OCI-LY1 (cell line): ENCODE results near the gene APPL1.

Experiments used
- H2AFZ ChIP-seq: fragments of 200-600 bp; sonication (generic), shearing (Covaris generic); 2 replicates; pipeline ENCODE4 v1.6.0; 2014; ENCODE audit warnings: antibody characterized with exemption, mild to moderate bottlenecking, low read length
- H3F3A ChIP-seq: fragments of 200-600 bp; sonication (generic), shearing (Covaris generic); 2 replicates; pipeline ENCODE4 v1.6.0; 2014; ENCODE audit warnings: mild to moderate bottlenecking, antibody characterized with exemption, low read length, moderate library complexity; ENCODE audit not compliant: insufficient read depth
- H3K27ac ChIP-seq: fragments of 200-600 bp; sonication (generic); 2 replicates; pipeline ENCODE4 v1.5.1; 2014; ENCODE audit warnings: low read length, mixed run types, mild to moderate bottlenecking, low read depth; ENCODE audit not compliant: poor library complexity, severe bottlenecking
- H3K27me3 ChIP-seq: fragments of 200-600 bp; sonication (generic); 2 replicates; pipeline ENCODE4 v1.6.0; 2014; ENCODE audit warnings: antibody characterized with exemption, mild to moderate bottlenecking, low read length, moderate library complexity; ENCODE audit not compliant: insufficient read depth
- H3K36me3 ChIP-seq: fragments of 200-600 bp; sonication (generic); 2 replicates; pipeline ENCODE4 v1.6.1; 2014; ENCODE audit warnings: mild to moderate bottlenecking, antibody characterized with exemption, low read length, moderate library complexity, mixed read lengths; ENCODE audit not compliant: insufficient read depth
- H3K4me1 ChIP-seq: fragments of 200-600 bp; sonication (generic); 2 replicates; pipeline ENCODE4 v1.5.1; 2014; ENCODE audit warnings: mild to moderate bottlenecking, low read length, moderate library complexity; ENCODE audit not compliant: insufficient read depth, severe bottlenecking
- H3K4me2 ChIP-seq: fragments of 200-600 bp; sonication (generic), shearing (Covaris generic); 2 replicates; pipeline ENCODE4 v1.6.1; 2014; ENCODE audit warnings: low read length
- H3K4me3 ChIP-seq: fragments of 200-600 bp; sonication (generic); 2 replicates; pipeline ENCODE4 v1.5.1; 2014; ENCODE audit warnings: low read length, low read depth, mild to moderate bottlenecking, mixed read lengths; ENCODE audit not compliant: poor library complexity, severe bottlenecking
- H3K79me2 ChIP-seq: fragments of 200-600 bp; shearing (Covaris generic); 2 replicates; pipeline ENCODE4 v1.6.1; 2016; ENCODE audit warnings: mixed run types, low read length, mixed read lengths; ENCODE audit not compliant: insufficient read depth
- H3K9ac ChIP-seq: fragments of 200-600 bp; sonication (generic), shearing (Covaris generic); 2 replicates; pipeline ENCODE4 v1.6.1; 2014; ENCODE audit warnings: mild to moderate bottlenecking, low read length, mixed read lengths
- H3K9me2 ChIP-seq: fragments of 200-600 bp; sonication (generic), shearing (Covaris generic); 2 replicates; pipeline ENCODE4 v1.6.1; 2014; ENCODE audit warnings: low read depth, mild to moderate bottlenecking, low read length, mixed read lengths
- H3K9me3 ChIP-seq: fragments of 200-600 bp; shearing (Covaris generic); 2 replicates; pipeline ENCODE4 v1.6.1; 2014; ENCODE audit warnings: low read length, mixed read lengths
- H4K20me1 ChIP-seq: fragments of 200-600 bp; sonication (generic), shearing (Covaris generic); 2 replicates; pipeline ENCODE4 v1.6.0; 2016; ENCODE audit warnings: mild to moderate bottlenecking, low read length; ENCODE audit not compliant: insufficient read depth
- CTCF ChIP-seq: fragments of 200-600 bp; sonication (generic), shearing (Covaris generic); IDR thresholded peaks from 2 replicates; pipeline ENCODE4 v1.5.1; 2017; ENCODE audit warnings: mild to moderate bottlenecking, antibody characterized with exemption, low read length, moderate library complexity, mixed read lengths
- EZH2 ChIP-seq: fragments of 200-600 bp; sonication (generic), shearing (Covaris generic); IDR thresholded peaks from 2 replicates; pipeline ENCODE4 v1.8.0; 2017; ENCODE audit warnings: borderline replicate concordance, mixed run types, mild to moderate bottlenecking, antibody characterized with exemption, low read length, moderate library complexity, mixed read lengths

Gene APPL1

DNA sequence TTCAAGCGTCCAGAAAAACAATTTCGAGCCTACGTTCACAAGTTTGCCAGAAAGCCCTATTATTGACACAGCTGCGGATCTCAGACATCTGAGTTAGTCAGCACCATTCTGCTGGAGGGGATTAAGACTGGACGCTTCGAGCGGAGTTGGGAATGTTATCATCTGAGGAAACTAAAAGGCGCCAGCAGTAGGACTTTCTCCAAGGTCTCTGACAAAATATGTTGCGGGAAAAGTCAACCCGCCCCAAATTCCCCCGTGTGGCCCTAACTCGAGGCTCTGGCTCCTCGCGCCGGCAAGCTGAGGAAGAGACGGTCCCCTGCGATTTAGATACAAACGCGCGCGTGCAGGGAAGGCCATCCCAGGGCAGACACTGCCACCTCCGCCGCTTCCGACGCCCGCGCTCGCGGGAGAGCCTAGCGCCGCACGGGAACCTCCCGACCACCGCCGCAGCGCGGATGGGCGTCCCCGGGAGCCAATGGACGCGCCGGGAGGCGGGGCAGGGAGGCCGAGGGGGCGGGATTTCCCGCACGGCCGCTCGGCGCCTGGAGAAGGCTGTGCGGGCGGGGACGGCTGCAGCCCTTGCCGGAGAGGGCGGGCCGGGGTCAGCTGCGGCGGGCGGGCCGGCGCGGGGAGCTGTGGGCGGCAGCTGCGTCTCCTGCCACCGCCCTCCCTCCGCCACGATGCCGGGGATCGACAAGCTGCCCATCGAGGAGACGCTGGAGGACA is at the start of gene APPL1:
Gene APPL1 (plus strand): TSS at position 526 of the 726 bp plus-strand sequence. CDS start 155 bp downstream, at position 681.
- H3K36me3 ChIP-seq = no peaks in the 10 kb centered on the region
- H3F3A ChIP-seq = no peaks in the 10 kb centered on the region
- peaks cover 28% of the 10 kb centered on the region for H3K4me1 ChIP-seq
- H4K20me1 ChIP-seq = no peaks in the 10 kb centered on the region
- H3K9me3 ChIP-seq = no peaks in the 10 kb centered on the region
- H3K9ac ChIP-seq = peak within 1 kb of the TSS; percentile 92
- peak within 1 kb of the TSS; percentile 54 for H3K27ac ChIP-seq
- peaks cover 26% of the 10 kb centered on the region for H3K79me2 ChIP-seq
- H3K27me3 ChIP-seq = no peaks in the 10 kb centered on the region
- H3K9me2 ChIP-seq = no peaks in the 10 kb centered on the region
- H2AFZ ChIP-seq = peak within 1 kb of the TSS; percentile 64; the same call in 1 of the 2 replicates
- H3K4me3 ChIP-seq = peak within 1 kb of the TSS; percentile 91
- no peak for TF ChIP-seq EZH2
- no peak for TF ChIP-seq CTCF
- peak within 1 kb of the TSS; percentile 92 for H3K4me2 ChIP-seq

DNA sequence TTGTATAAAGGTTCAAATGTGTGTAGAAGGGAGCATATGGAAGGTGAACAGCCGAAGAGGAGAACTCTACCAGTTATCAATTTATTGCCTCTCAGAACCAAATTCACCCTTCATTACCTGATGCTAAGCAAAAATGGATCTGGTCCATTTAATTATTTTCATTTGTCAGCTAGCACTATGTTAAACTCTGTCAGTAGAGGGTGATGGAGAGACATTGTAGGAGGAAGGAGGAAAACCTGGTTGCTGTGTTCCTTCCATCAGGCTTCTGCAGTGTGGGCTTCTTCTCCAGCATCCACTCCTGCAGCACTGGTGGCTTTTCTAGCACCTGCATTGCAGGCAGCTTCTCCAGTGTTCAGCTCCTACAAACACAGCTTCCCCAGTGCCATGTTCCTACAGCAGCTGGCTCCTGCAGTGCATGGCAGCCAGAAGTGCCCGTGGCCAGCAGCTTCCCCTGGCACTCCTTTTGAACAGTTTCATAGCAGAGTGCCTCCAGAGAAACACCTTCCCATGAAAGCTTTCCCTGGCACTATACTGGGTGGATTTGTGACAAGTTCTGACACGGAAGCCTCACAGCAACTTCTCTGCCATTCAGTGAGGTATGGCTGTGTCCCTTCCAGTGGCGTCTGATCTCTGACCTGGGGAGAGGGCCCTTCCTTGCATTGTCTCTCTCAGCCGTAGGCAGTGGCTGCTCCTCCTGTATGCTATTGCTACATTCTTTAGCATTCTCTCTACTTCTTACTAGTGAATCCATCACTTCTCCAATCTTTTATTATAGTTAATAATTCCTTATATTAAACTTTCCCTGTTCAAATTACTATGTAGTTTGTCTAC is 47.7 kb upstream of the APPL1 start:
- H3K4me2 ChIP-seq = no peak overlapping the region

DNA sequence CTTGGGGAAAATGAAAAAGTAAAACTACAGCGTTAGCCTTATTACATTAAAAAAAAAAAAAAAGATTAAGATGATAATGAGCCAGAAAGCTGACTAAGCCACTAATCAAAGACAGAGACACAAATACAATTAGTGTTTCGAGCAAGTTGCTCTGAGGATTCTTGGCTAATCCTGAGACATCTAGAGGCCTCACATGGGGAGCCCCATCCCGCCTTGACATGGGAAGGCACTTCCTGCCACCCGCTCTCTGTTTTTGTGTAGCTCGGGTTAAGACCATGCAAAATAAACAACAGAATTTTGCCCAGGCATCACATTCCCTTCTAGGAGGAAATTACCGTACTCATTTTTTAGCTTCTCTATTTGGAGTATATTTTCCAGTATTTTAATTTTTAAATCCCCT is 43.0 kb upstream of the APPL1 start:
- H3K9me3 ChIP-seq = no peaks in the 10 kb centered on the region
- H4K20me1 ChIP-seq = no peaks in the 10 kb centered on the region
- TF ChIP-seq CTCF (no peak), EZH2 (no peak)
- H3K4me1 ChIP-seq = no peaks in the 10 kb centered on the region
- H2AFZ ChIP-seq = no peak overlapping the region
- H3K9ac ChIP-seq = no peak overlapping the region
- H3K4me2 ChIP-seq = no peak overlapping the region
- no peaks in the 10 kb centered on the region for H3K9me2 ChIP-seq
- no peak overlapping the region for H3K27ac ChIP-seq
- H3K27me3 ChIP-seq = peaks cover 13% of the 10 kb centered on the region; the same call in 1 of the 2 replicates
- no peaks in the 10 kb centered on the region for H3K36me3 ChIP-seq
- no peaks in the 10 kb centered on the region for H3K79me2 ChIP-seq
- no peaks in the 10 kb centered on the region for H3F3A ChIP-seq
- no peak overlapping the region for H3K4me3 ChIP-seq

More for the DNA sequence above, 47.7 kb upstream of the APPL1 start:
- no peak overlapping the region for H3K9ac ChIP-seq
- no peaks in the 10 kb centered on the region for H3K36me3 ChIP-seq
- no peak overlapping the region for H3K27ac ChIP-seq
- H4K20me1 ChIP-seq = no peaks in the 10 kb centered on the region
- no peak overlapping the region for H2AFZ ChIP-seq
- no peaks in the 10 kb centered on the region for H3K9me3 ChIP-seq
- peaks cover 13% of the 10 kb centered on the region; the same call in 1 of the 2 replicates for H3K27me3 ChIP-seq
- H3K4me1 ChIP-seq = no peaks in the 10 kb centered on the region
- H3K4me3 ChIP-seq = no peak overlapping the region
- no peaks in the 10 kb centered on the region for H3K79me2 ChIP-seq
- no peaks in the 10 kb centered on the region for H3K9me2 ChIP-seq
- TF ChIP-seq EZH2 (no peak), CTCF (peak; percentile 63)
- H3F3A ChIP-seq = no peaks in the 10 kb centered on the region
